ENCODE results near the gene PARP4.
"Not testable (repeated sequence)": the region's sequence is repeated elsewhere in the genome, so short reads cannot be mapped to it uniquely, and the experiment has no call there.

Gene PARP4

GRCh38 chr13:24450530-24450929, 62.0 kb downstream of the PARP4 start:
- Histone ChIP-seq H3K4me3 (replicated peaks; ENCODE audit: insufficient read depth, low read length) (no peak overlapping the region), H3K27ac (replicated peaks) (no peak overlapping the region), H3K27me3 (ENCODE audit: insufficient read depth, poor library complexity, severe bottlenecking) (no peaks in the 10 kb centered on the region)
- TF ChIP-seq REST (IDR thresholded peaks at IDR 0.05; ENCODE audit: insufficient replicate concordance, low read depth) (no peak), GABPA (IDR thresholded peaks at IDR 0.05; ENCODE audit: low read depth) (no peak), SPI1 (IDR thresholded peaks at IDR 0.05; ENCODE audit: borderline replicate concordance, low read depth) (no peak), CTCF (IDR thresholded peaks at IDR 0.05; ENCODE audit: insufficient read depth, low read length) (no peak), POLR2AphosphoS5 (IDR thresholded peaks at IDR 0.05; ENCODE audit: low read depth) (no peak)
- DNase-seq (ENCODE audit: low read depth in 1 of 2, low spot score in 1 of 2): no peak

- H3K27ac ChIP-seq (replicated peaks); DNase-seq (ENCODE audit: low read depth in 1 of 2, low spot score in 1 of 2); H3K4me3 ChIP-seq (replicated peaks; ENCODE audit: insufficient read depth, low read length); H3K27me3 ChIP-seq (ENCODE audit: insufficient read depth, poor library complexity, severe bottlenecking): not testable (repeated sequence)
These were observed 67.7 kb downstream of the PARP4 start for GRCh38 chr13:24444851-24445250.

GRCh38 chr13:24443366-24443765, 69.2 kb downstream of the PARP4 start:
- TF ChIP-seq SPI1 (IDR thresholded peaks at IDR 0.05; ENCODE audit: borderline replicate concordance, low read depth) (no peak), REST (IDR thresholded peaks at IDR 0.05; ENCODE audit: insufficient replicate concordance, low read depth) (no peak), GABPA (IDR thresholded peaks at IDR 0.05; ENCODE audit: low read depth) (no peak), POLR2AphosphoS5 (IDR thresholded peaks at IDR 0.05; ENCODE audit: low read depth) (no peak), CTCF (IDR thresholded peaks at IDR 0.05; ENCODE audit: insufficient read depth, low read length) (no peak)
- H3K4me3 ChIP-seq (replicated peaks; ENCODE audit: insufficient read depth, low read length): no peak overlapping the region
- DNase-seq (ENCODE audit: low read depth in 1 of 2, low spot score in 1 of 2): no peak
- H3K27ac ChIP-seq (replicated peaks): no peak overlapping the region
- no peaks in the 10 kb centered on the region for H3K27me3 ChIP-seq (ENCODE audit: insufficient read depth, poor library complexity, severe bottlenecking)

- H3K4me3 ChIP-seq (replicated peaks; ENCODE audit: insufficient read depth, low read length); H3K27ac ChIP-seq (replicated peaks); H3K27me3 ChIP-seq (ENCODE audit: insufficient read depth, poor library complexity, severe bottlenecking); DNase-seq (ENCODE audit: low read depth in 1 of 2, low spot score in 1 of 2): not testable (repeated sequence)
These were observed 86.5 kb downstream of the PARP4 start for GRCh38 chr13:24426045-24426444.

GRCh38 chr13:24419668-24420067, 92.9 kb downstream of the PARP4 start:
- H3K27ac ChIP-seq (replicated peaks); H3K27me3 ChIP-seq (ENCODE audit: insufficient read depth, poor library complexity, severe bottlenecking); H3K4me3 ChIP-seq (replicated peaks; ENCODE audit: insufficient read depth, low read length); DNase-seq (ENCODE audit: low read depth in 1 of 2, low spot score in 1 of 2): not testable (repeated sequence)

Measured in HL-60 (cell line).